Suprapubic skin (tissue), 4 donors: ENCODE results near the gene KRT15. TPM values are rescaled to one million over a fixed set of nuclear protein-coding genes. Genes with fewer than 3 reads are reported as not detected.

Source experiments
- DNase-seq, 2 donors: peaks; one replicate each; pipeline ENCODE4 v3.0.0-alpha.2; 2019; ENCODE audit warnings: low spot score in 2 of 2
- H3K27ac ChIP-seq: fragments of 200-600 bp; sonication (generic); one replicate; pipeline ENCODE4 v1.5.1; 2019
- H3K27me3 ChIP-seq: fragments of 200-600 bp; sonication (generic); one replicate; pipeline ENCODE4 v1.5.1; 2019
- H3K36me3 ChIP-seq: fragments of 200-600 bp; sonication (generic); one replicate; pipeline ENCODE4 v1.5.1; 2019
- H3K4me1 ChIP-seq: fragments of 200-600 bp; sonication (generic); one replicate; pipeline ENCODE4 v1.5.1; 2019
- H3K4me3 ChIP-seq: fragments of 200-600 bp; sonication (generic); one replicate; pipeline ENCODE4 v1.5.1; 2019; ENCODE audit warnings: mild to moderate bottlenecking
- H3K9me3 ChIP-seq: fragments of 200-600 bp; sonication (generic); one replicate; pipeline ENCODE4 v1.5.1; 2019
- EP300 ChIP-seq: sonication (generic); formaldehyde crosslinking; IDR thresholded peaks from one replicate; pipeline ENCODE4 v1.6.1; 2017; ENCODE audit warnings: antibody characterized with exemption
- POLR2A ChIP-seq, 2 donors: fragments of 450-650 bp; IDR thresholded peaks; one replicate each; pipeline ENCODE4 v1.6.1; 2017; ENCODE audit warnings: antibody characterized with exemption in 2 of 2, mild to moderate bottlenecking in 2 of 2, moderate library complexity in 2 of 2
- POLR2AphosphoS5 ChIP-seq, 3 donors: sonication (generic); formaldehyde crosslinking; IDR thresholded peaks; one replicate each; pipeline ENCODE4 v1.6.1; 2017; ENCODE audit warnings: antibody characterized with exemption in 3 of 3
- WGBS: methylation state at CpG from one replicate; pipeline ENCODE4 v1.1.5; 2018; 5-methylcytosine and 5-hydroxymethylcytosine counted together
- total RNA-seq, 4 donors: library from RNA; depleted of rRNA; stranded (reverse); fragments of >200 nt; gene quantifications; one replicate each; pipeline ENCODE4 v1.1.0, GENCODE V29; 2016
- TF ChIP-seq, protein P1 (sequence below), 2 donors: fragments of 200-600 bp in 1 of 2; fragments of 450-650 bp in 1 of 2; sonication (generic) in 1 of 2; IDR thresholded peaks; one replicate each; pipeline ENCODE4 v1.5.1; 2016 to 2019; ENCODE audit warnings: antibody characterized with exemption in 2 of 2, mild to moderate bottlenecking in 1 of 2, moderate library complexity in 1 of 2

Gene KRT15
- total RNA-seq, 4 donors from 2014 or later: 690 to 2,507 (median 1,431) TPM

DNA sequence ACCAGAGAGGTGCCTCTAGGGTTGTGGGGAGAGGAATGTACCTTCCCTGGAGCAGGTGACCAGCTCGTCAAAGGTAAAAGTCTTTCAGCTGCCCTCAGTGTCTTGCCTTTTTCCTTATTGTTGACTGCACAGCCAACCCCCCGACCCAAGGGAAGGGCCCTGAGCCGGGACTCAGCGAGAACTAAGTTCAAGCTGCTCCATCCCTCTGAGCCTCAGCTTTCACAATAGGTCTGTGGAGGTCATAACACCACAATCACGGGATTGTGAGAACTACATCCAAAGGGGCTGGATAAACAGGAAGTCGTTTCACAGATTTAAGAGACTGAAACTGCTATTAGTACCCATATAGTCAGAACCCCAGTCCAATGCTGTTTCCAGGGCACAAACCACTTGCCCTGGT is 26.3 kb downstream of the KRT15 start:
- no peak overlapping the region for H3K27ac ChIP-seq
- WGBS: 52% methylated on average over 6 of the region's 6 CpGs
- peaks cover 4% of the 10 kb centered on the region for H3K27me3 ChIP-seq
- no peak for DNase-seq
- no peaks in the 10 kb centered on the region for H3K36me3 ChIP-seq
- peaks cover 9% of the 10 kb centered on the region for H3K4me1 ChIP-seq
- TF ChIP-seq, protein P1, sequence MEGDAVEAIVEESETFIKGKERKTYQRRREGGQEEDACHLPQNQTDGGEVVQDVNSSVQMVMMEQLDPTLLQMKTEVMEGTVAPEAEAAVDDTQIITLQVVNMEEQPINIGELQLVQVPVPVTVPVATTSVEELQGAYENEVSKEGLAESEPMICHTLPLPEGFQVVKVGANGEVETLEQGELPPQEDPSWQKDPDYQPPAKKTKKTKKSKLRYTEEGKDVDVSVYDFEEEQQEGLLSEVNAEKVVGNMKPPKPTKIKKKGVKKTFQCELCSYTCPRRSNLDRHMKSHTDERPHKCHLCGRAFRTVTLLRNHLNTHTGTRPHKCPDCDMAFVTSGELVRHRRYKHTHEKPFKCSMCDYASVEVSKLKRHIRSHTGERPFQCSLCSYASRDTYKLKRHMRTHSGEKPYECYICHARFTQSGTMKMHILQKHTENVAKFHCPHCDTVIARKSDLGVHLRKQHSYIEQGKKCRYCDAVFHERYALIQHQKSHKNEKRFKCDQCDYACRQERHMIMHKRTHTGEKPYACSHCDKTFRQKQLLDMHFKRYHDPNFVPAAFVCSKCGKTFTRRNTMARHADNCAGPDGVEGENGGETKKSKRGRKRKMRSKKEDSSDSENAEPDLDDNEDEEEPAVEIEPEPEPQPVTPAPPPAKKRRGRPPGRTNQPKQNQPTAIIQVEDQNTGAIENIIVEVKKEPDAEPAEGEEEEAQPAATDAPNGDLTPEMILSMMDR (IDR thresholded peaks at IDR 0.05): no peak
- no peak for TF ChIP-seq POLR2A (IDR thresholded peaks at IDR 0.05)
- no peak for TF ChIP-seq EP300
- TF ChIP-seq POLR2AphosphoS5 (IDR thresholded peaks at IDR 0.05): no peak
- H3K9me3 ChIP-seq: no peaks in the 10 kb centered on the region
- no peak overlapping the region for H3K4me3 ChIP-seq

DNA sequence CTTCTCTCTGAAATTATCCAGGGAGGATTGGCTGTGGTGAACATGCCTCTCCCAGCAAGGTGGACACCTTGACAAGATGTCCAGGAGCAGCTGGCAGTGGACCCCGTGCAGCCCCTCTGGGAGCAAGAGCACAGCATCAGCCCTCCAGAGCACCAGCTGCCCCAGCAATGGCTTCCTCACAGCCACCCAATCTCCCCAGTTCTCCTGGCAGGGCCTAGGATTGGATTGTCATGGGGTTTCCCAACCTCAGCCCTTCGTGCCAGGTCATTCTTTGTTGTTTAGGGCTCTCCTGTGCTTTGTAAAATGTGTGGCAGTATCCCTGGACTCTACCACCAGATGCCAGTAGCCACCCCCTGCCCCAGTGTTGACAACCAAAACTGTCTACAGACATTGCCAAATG is 27.2 kb downstream of the KRT15 start:
- peaks cover under 1% of the 10 kb centered on the region for H3K4me1 ChIP-seq
- TF ChIP-seq EP300: no peak
- TF ChIP-seq, protein P1 (IDR thresholded peaks at IDR 0.05): no peak
- no peak for TF ChIP-seq POLR2AphosphoS5 (IDR thresholded peaks at IDR 0.05)
- no peak for TF ChIP-seq POLR2A (IDR thresholded peaks at IDR 0.05)
- 100% methylated on average over 1 of the region's 2 CpGs for whole genome bisulfite sequencing

DNA sequence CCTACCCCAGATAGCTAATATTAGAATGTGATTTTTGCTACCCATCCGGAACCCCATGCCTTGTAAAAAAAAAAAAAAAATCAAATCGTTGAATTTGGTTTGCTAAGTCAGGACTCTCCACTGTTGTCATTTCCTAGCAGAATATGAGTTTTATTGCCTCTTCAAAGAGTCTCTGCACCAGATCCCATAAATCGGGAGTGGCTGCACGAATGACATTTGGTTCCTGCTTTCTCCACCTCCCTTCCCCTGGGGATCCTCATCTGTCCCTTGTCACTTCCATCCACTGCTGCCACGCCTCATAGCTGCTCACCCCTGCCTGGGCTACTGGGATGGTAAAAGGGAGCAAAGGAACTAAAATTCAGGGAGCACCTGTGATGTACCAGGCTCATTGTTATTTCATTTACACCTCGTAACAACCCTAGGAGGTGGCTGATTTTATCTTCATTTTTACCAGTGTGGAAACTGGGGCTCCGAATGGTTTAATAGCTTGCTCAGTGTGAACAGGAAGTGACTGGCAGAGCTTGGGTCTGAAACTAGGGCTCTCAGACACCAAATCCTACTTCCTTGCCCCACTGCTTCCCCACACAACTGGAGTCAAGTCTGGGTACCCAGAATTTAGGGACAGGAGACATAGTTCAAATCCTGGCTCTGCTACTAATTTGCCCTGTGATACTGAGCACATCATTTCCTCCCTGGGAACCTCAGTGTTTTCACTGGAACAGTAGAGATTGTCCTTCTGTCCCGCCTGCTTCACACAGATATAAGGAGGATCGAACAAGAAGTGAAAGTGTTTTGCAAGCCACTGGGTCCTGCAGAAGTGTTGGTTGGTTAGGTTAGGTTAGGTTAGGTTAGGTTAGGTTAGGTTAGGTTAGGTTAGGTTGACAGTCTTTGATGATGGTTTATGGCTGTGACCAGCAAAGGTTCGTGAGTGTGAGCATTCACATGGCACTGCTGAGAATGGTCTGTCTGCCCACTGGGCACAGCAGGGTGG is 28.4 kb downstream of the KRT15 start:
- H3K4me3 ChIP-seq: no peak overlapping the region
- H3K36me3 ChIP-seq: no peaks in the 10 kb centered on the region
- H3K4me1 ChIP-seq: no peaks in the 10 kb centered on the region
- peaks cover 9% of the 10 kb centered on the region for H3K27me3 ChIP-seq
- TF ChIP-seq POLR2AphosphoS5 (IDR thresholded peaks at IDR 0.05) (no peak), POLR2A (IDR thresholded peaks at IDR 0.05) (no peak), EP300 (no peak)
- TF ChIP-seq, protein P1 (IDR thresholded peaks at IDR 0.05): no peak
- H3K27ac ChIP-seq: no peak overlapping the region
- 73% methylated on average over 10 of the region's 10 CpGs for WGBS
- DNase-seq: no peak
- no peaks in the 10 kb centered on the region for H3K9me3 ChIP-seq

More for the DNA sequence above, 27.2 kb downstream of the KRT15 start:
- DNase-seq: no peak
- Histone ChIP-seq H3K27ac (no peak overlapping the region), H3K27me3 (peaks cover 5% of the 10 kb centered on the region), H3K9me3 (no peaks in the 10 kb centered on the region), H3K4me3 (no peak overlapping the region), H3K36me3 (no peaks in the 10 kb centered on the region)

DNA sequence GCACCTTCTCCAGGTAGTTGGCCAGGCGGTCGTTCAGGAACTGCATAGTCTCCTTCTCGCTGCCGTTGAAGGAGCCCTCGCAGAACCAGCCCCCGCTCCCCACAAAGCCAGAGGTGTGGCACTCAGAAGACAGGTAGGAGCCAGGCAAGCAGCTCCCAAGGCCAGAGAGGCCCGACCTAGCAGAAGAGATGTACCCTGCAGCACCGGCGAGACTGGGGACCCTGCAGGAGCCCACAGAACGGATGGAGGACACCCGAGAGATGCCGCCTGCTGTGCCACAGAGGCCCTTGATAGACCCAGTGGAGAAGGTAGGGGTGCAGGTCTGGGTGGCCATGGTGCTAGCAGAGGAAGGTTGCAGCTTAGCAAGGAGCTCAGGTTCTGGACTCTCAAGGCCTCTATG is 29.2 kb downstream of the KRT15 start, which contains the start of gene KRT36:
Gene KRT36 (minus strand): TSS at position 380 of the 400 bp plus-strand sequence. CDS start 46 bp downstream, at position 334.
- Histone ChIP-seq H3K4me1 (no peaks in the 10 kb centered on the region), H3K36me3 (no peaks in the 10 kb centered on the region), H3K27ac (no peak within 1 kb of the TSS), H3K9me3 (no peaks in the 10 kb centered on the region), H3K27me3 (peaks cover 10% of the 10 kb centered on the region), H3K4me3 (no peak within 1 kb of the TSS)
- TF ChIP-seq, protein P1 (IDR thresholded peaks at IDR 0.05): no peak
- TF ChIP-seq POLR2A (IDR thresholded peaks at IDR 0.05) (no peak), POLR2AphosphoS5 (IDR thresholded peaks at IDR 0.05) (no peak), EP300 (no peak)
- 100% methylated on average over 3 of the region's 12 CpGs for WGBS
- DNase-seq: no peak
